ENCODE data around the gene PBX4.

DNA sequence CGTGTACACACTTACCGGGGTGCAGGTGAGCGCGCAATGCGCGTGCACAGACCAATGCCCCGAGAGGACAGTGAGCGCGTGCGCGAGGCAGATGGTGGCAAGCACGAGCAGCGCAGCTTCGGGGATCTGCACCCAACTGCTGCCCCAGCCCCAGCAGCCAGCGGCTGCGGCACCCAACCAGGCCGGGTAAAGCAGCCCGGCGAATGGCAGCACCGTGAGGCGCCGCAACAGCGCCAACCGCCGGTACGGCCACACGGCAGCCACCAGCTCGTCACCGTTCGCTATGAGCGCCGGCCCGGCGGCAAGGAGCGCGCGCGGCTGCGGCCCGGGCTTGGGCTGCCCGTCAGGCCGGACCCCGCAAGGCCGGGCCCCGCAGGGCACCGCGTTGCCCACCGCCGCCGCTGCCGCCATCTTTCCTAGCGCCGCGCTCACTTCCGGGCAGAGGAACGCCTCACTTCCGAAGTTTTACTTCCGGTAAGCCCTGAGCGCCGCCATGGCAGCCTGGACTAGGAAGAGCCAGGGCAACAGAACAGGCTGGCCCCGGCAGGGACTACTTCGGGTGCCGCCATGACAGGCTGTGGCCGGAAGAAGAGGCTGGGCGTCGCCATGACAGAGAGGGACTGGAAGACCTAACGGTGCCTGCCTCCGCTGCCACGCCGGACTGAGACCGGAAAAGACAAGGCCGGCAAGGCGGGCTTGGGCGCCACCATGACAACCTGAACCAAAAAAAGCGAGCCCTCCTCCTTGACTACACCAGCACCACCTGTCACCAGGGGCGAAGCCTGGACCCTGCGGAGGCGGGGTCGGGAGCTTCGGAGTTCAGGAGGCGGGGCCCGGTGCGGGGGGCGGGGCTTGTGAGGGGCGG is 45.0 kb upstream of the PBX4 start, which contains the start of gene ATP13A1:
- TF ChIP-seq CTCF (IDR thresholded peaks at IDR 0.05) (peak in 1 of 6 experiments; percentile 28), POLR2A (IDR thresholded peaks at IDR 0.05) (peak; percentile 75 to 87)

Data from adrenal gland (tissue), 5 donors.